PFSK-1 (cell line): ENCODE results near the gene SLC39A10.

Experiments used
- FOXP2 ChIP-seq: optimal IDR thresholded peaks from 2 replicates; pipeline ENCODE3; 2011; ENCODE audit warnings: borderline replicate concordance, control low read depth, inconsistent platforms; ENCODE audit not compliant: insufficient read depth; ENCODE audit errors: extremely low read length, extremely low read depth
- POLR2AphosphoS5 ChIP-seq: IDR thresholded peaks from 2 replicates; pipeline ENCODE4 v1.6.1; 2012; ENCODE audit warnings: low read depth, mild to moderate bottlenecking, control low read depth, low read length, moderate library complexity
- REST ChIP-seq, 2 experiments: IDR thresholded peaks; 2 replicates each; pipeline versions ENCODE4 v1.6.1 to v1.8.0; 2011 to 2012; ENCODE audit warnings: low read depth in 2 of 2, low read length in 2 of 2, control low read depth in 1 of 2, inconsistent platforms in 1 of 2, mild to moderate bottlenecking in 1 of 2, moderate library complexity in 1 of 2; ENCODE audit not compliant: insufficient read depth in 1 of 2
- SIN3A ChIP-seq: IDR thresholded peaks from 2 replicates; pipeline ENCODE4 v1.6.1; 2012; ENCODE audit warnings: mild to moderate bottlenecking, low read length, moderate library complexity, borderline replicate concordance; ENCODE audit not compliant: insufficient read depth
- TAF1 ChIP-seq: IDR thresholded peaks from 2 replicates; pipeline ENCODE4 v1.6.1; 2012; ENCODE audit warnings: low read length, control low read depth, borderline replicate concordance; ENCODE audit not compliant: insufficient read depth

Gene SLC39A10

DNA sequence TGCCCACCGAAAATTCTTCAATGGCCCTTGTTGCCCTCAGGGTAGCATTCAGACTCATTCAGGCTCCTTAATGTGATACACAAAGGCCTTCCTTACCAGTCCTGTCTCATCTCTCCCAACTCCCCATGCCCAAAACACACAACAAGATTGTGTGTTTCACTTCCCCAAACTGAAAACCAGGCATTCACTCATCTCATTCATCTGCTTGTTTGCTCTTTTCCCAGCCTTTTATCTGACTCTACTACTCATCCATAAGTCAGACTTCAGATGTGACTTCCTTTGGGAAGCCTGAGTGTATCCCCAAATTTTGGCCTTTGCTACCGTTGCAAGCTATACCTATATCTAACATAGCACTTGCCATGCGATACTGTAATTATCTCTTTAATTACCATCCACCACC is 9.7 kb upstream of the SLC39A10 start:
- no peak for TF ChIP-seq TAF1
- no peak for TF ChIP-seq POLR2AphosphoS5
- no peak for TF ChIP-seq REST (IDR thresholded peaks at IDR 0.05; ENCODE audit: insufficient read depth in 1 of 2, low read depth in 2 of 2, low read length in 2 of 2)

DNA sequence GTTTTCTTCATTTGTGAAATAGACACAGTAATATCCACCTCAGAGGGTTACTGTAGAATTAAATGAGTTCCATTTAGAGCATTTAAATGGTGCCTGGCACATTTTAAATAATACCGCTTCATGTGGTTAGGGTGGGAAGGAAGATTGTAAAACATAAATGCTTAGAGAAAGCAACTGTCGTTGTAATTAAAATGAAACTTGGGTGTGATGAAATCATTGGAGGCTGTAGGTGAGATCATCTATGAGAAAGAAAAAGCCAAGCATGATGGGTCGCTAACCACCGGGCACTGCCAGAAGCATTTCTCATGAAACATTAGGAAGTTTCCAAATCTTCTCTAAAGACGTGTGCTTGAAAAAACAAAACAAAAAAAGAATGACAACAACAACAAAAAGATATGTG is 8.2 kb upstream of the SLC39A10 start:
- TF ChIP-seq FOXP2 (no peak), POLR2AphosphoS5 (no peak), TAF1 (no peak), SIN3A (no peak), REST (IDR thresholded peaks at IDR 0.05; ENCODE audit: insufficient read depth in 1 of 2, low read depth in 2 of 2, low read length in 2 of 2) (no peak)

- TF ChIP-seq FOXP2 = no peak
- no peak for TF ChIP-seq REST (IDR thresholded peaks at IDR 0.05; ENCODE audit: insufficient read depth in 1 of 2, low read depth in 2 of 2, low read length in 2 of 2)
- TF ChIP-seq TAF1 = no peak
- no peak for TF ChIP-seq POLR2AphosphoS5
- no peak for TF ChIP-seq SIN3A
Measured at GRCh38 chr2:195649629-195650190, 7.3 kb upstream of the SLC39A10 start.

DNA sequence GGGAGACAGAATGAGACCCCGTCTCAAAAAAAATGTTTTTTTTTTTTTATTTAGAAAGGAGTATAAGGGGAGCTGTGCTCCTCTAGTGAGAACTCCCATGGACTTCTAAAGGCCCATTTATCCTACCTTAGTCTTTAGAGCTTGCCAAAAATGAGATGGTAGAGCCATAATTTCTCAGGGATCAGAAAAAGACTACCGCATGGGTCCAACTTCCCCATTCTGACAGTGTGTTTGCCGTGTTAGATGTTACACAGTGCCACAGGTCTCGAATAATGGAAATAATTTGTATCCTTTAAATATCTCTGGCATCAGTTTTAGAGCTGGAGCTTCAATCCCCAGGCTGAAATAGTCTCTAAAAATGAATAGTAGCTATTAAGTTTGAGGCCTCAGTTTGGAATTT is 6.0 kb upstream of the SLC39A10 start:
- TF ChIP-seq FOXP2 = no peak
- no peak for TF ChIP-seq REST (IDR thresholded peaks at IDR 0.05; ENCODE audit: insufficient read depth in 1 of 2, low read depth in 2 of 2, low read length in 2 of 2)
- no peak for TF ChIP-seq SIN3A
- no peak for TF ChIP-seq POLR2AphosphoS5
- TF ChIP-seq TAF1 = no peak

GRCh38 chr2:195652911-195653310 is 4.1 kb upstream of the SLC39A10 start:
- TF ChIP-seq FOXP2 = no peak
- TF ChIP-seq TAF1 = no peak
- TF ChIP-seq SIN3A = no peak
- no peak for TF ChIP-seq POLR2AphosphoS5
- TF ChIP-seq REST (IDR thresholded peaks at IDR 0.05; ENCODE audit: insufficient read depth in 1 of 2, low read depth in 2 of 2, low read length in 2 of 2) = no peak
